B cell (primary cell): Measurements from ENCODE around the gene CFAP97D2.
"Not testable (repeated sequence)": the region's sequence is repeated elsewhere in the genome, so short reads cannot be mapped to it uniquely, and the experiment has no call there.

ENCODE experiments used
- EZH2 ChIP-seq: IDR thresholded peaks from 2 replicates; pipeline ENCODE4 v1.6.1; 2012; ENCODE audit warnings: borderline replicate concordance, low read depth, mild to moderate bottlenecking, moderate library complexity, low read length; ENCODE audit not compliant: insufficient read depth, poor library complexity, severe bottlenecking
- TF ChIP-seq, protein P1 (sequence below): fragments of 200-600 bp; IDR thresholded peaks from one replicate; pipeline ENCODE4 v1.8.0; 2022; ENCODE audit warnings: antibody characterized with exemption, mild to moderate bottlenecking

DNA sequence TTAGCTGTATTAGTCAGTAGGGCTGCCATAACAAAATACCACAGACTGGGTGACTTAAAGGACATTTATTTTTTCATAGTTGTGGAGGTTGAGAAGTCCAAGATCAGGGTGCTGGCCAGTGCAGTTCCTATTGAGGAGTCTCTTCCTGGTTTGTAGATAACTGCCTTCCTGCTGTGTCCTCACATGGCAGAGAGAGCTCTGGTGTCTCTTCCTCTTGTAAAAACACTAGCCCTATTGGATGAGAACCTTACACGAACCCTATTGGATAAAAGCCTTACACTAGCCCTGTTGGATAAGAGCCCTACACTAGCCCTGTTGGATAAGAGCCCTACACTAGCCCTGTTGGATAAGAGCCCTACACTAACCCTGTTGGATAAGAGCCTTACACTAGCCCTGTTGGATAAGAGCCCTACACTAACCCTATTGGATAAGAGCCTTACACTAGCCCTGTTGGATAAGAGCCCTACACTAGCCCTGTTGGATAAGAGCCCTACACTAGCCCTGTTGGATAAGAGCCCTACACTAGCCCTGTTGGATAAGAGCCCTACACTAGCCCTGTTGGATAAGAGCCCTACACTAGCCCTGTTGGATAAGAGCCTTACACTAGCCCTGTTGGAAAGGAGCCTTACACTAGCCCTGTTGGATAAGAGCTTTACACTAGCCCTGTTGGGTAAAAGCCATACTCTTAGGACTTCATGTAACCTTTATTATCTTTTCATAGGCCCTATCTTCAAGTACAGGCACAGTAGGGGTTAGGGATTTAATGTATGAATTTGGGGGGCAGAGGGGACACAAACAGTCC is 72.8 kb downstream of the CFAP97D2 start:
- TF ChIP-seq, protein P1, sequence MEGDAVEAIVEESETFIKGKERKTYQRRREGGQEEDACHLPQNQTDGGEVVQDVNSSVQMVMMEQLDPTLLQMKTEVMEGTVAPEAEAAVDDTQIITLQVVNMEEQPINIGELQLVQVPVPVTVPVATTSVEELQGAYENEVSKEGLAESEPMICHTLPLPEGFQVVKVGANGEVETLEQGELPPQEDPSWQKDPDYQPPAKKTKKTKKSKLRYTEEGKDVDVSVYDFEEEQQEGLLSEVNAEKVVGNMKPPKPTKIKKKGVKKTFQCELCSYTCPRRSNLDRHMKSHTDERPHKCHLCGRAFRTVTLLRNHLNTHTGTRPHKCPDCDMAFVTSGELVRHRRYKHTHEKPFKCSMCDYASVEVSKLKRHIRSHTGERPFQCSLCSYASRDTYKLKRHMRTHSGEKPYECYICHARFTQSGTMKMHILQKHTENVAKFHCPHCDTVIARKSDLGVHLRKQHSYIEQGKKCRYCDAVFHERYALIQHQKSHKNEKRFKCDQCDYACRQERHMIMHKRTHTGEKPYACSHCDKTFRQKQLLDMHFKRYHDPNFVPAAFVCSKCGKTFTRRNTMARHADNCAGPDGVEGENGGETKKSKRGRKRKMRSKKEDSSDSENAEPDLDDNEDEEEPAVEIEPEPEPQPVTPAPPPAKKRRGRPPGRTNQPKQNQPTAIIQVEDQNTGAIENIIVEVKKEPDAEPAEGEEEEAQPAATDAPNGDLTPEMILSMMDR = not testable (repeated sequence)
- TF ChIP-seq EZH2 = not testable (repeated sequence)
